Measurements from ENCODE around the gene ASTN2.

DNA sequence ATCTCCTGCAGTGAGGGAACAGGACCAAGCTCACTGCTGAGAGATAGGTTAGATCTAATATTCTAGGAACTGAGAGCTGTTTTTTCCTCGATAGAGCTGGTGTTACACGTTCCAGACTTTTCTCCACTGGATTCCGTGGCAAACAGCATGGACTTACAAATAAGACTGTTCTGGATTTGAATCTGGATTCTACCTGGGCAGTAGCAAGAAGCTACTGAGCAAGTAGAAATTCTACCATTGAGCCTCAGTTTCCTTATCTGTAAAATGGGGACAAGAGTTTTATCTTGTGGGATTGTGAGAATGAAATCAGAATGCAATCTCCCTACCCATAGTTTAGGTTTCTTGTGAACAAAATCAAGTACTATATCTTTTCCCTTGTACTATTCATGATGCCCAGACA is 966.4 kb downstream of the ASTN2 start:
- TF ChIP-seq GATA2 (IDR thresholded peaks at IDR 0.05; ENCODE audit: low read depth, low read length): no peak
- TF ChIP-seq GATA3 (IDR thresholded peaks at IDR 0.05; ENCODE audit: low read depth, low read length): no peak

Data from SH-SY5Y (cell line).